Head of caudate nucleus (tissue), 42 donors: ENCODE results near the gene FAM163A.
"Not testable (repeated sequence)": the region's sequence is repeated elsewhere in the genome, so short reads cannot be mapped to it uniquely, and the experiment has no call there.

ENCODE experiments used
- DNase-seq, 42 donors: peaks; one replicate each; pipeline versions ENCODE4 v3.0.0 to v3.0.0-alpha.2; 2020 to 2021; ENCODE audit warnings: mixed read lengths in 7 of 42
- intact Hi-C: fragments of 100-400 bp; cut with DNase I; formaldehyde crosslinking; loops from one replicate; pipeline ENCODE4 v1.15.0; 2022

Gene FAM163A

GRCh38 chr1:179781962-179782361 lies 38.9 kb downstream of the FAM163A start:
- no peak for DNase-seq
- intact Hi-C loops = no loop called here

- intact Hi-C loops = no loop called here
- DNase-seq = no peak
These were observed 41.9 kb downstream of the FAM163A start for GRCh38 chr1:179785031-179785431.

- DNase-seq = no peak
- intact Hi-C loops = no loop called here
These were observed 42.6 kb downstream of the FAM163A start for GRCh38 chr1:179785728-179786127.

- no peak for DNase-seq
These were observed 44.0 kb downstream of the FAM163A start for GRCh38 chr1:179786815-179787685.

GRCh38 chr1:179788259-179788658 lies 45.2 kb downstream of the FAM163A start:
- DNase-seq = no peak
- intact Hi-C loops = no loop called here

More at GRCh38 chr1:179786815-179787685, 44.0 kb downstream of the FAM163A start:
- intact Hi-C loops = no loop called here

GRCh38 chr1:179793281-179793680 lies 50.2 kb downstream of the FAM163A start:
- no peak for DNase-seq
- intact Hi-C loops = no loop called here

- intact Hi-C loops = no loop called here
- DNase-seq = no peak
These were observed 51.1 kb downstream of the FAM163A start for GRCh38 chr1:179794146-179794545.

GRCh38 chr1:179794669-179795068 lies 51.6 kb downstream of the FAM163A start:
- intact Hi-C loops = no loop called here
- no peak for DNase-seq

- intact Hi-C loops = no loop called here
These were observed 55.2 kb downstream of the FAM163A start for GRCh38 chr1:179798213-179798863.

GRCh38 chr1:179798864-179799516 lies 55.9 kb downstream of the FAM163A start:
- intact Hi-C loops = no loop called here
- no peak for DNase-seq

More at GRCh38 chr1:179798213-179798863, 55.2 kb downstream of the FAM163A start:
- no peak for DNase-seq

- DNase-seq = no peak
- intact Hi-C loops = no loop called here
These were observed 57.4 kb downstream of the FAM163A start for GRCh38 chr1:179800481-179800880.

- intact Hi-C loops = no loop called here
- no peak for DNase-seq
These were observed 60.0 kb downstream of the FAM163A start for GRCh38 chr1:179803104-179803503.

- no peak for DNase-seq
These were observed 60.8 kb downstream of the FAM163A start for GRCh38 chr1:179803918-179804317.

GRCh38 chr1:179804417-179804816 lies 61.3 kb downstream of the FAM163A start:
- DNase-seq, intact Hi-C loops: not testable (repeated sequence)

More at GRCh38 chr1:179803918-179804317, 60.8 kb downstream of the FAM163A start:
- intact Hi-C loops = no loop called here

- DNase-seq = no peak
- intact Hi-C loops = no loop called here
These were observed 62.5 kb downstream of the FAM163A start for GRCh38 chr1:179805291-179806195.

- DNase-seq = no peak
- intact Hi-C loops = no loop called here
These were observed 63.2 kb downstream of the FAM163A start for GRCh38 chr1:179806333-179806732.

- intact Hi-C loops = no loop called here
- DNase-seq = no peak
These were observed 64.2 kb downstream of the FAM163A start for GRCh38 chr1:179807291-179807690.

GRCh38 chr1:179807691-179808485 lies 64.8 kb downstream of the FAM163A start:
- no peak for DNase-seq

More at GRCh38 chr1:179807691-179808485, 64.8 kb downstream of the FAM163A start:
- intact Hi-C loops = no loop called here
